Neutrophil (primary cell): ENCODE data around the gene SGMS1.

ENCODE experiments used
- H3K27ac ChIP-seq: fragments of 200-600 bp; sonication (generic); 2 replicates; pipeline ENCODE4 v1.5.1; 2016; ENCODE audit warnings: mild to moderate bottlenecking, moderate library complexity
- H3K27me3 ChIP-seq: fragments of 200-600 bp; sonication (generic); 2 replicates; pipeline ENCODE4 v1.6.0; 2016; ENCODE audit warnings: mild to moderate bottlenecking
- H3K36me3 ChIP-seq: fragments of 200-600 bp; sonication (generic); 2 replicates; pipeline ENCODE4 v1.5.1; 2017
- H3K4me1 ChIP-seq, 2 experiments: fragments of 200-600 bp in 1 of 2; sonication (generic) in 1 of 2; 1 replicate in 1 of 2; 2 replicates in 1 of 2; pipeline versions ENCODE4 v1.5.1 to v1.6.1; 2013 to 2016; ENCODE audit warnings: low read depth in 1 of 2, low read length in 1 of 2, mild to moderate bottlenecking in 1 of 2, moderate library complexity in 1 of 2; ENCODE audit not compliant: control insufficient read depth in 1 of 2, insufficient read depth in 1 of 2
- H3K4me3 ChIP-seq, 2 experiments: fragments of 200-600 bp in 1 of 2; sonication (generic) in 1 of 2; 1 replicate in 1 of 2; 2 replicates in 1 of 2; pipeline ENCODE4 v1.5.1; 2013 to 2016; ENCODE audit warnings: low read depth in 1 of 2, low read length in 1 of 2, mild to moderate bottlenecking in 1 of 2, moderate library complexity in 1 of 2
- H3K9me3 ChIP-seq: fragments of 200-600 bp; sonication (generic); 2 replicates; pipeline ENCODE4 v1.5.1; 2016
- TF ChIP-seq, protein P1 (sequence below): fragments of 200-600 bp; sonication (generic); IDR thresholded peaks from 2 replicates; pipeline ENCODE4 v1.5.1; 2016; ENCODE audit warnings: antibody characterized with exemption

Gene SGMS1

DNA sequence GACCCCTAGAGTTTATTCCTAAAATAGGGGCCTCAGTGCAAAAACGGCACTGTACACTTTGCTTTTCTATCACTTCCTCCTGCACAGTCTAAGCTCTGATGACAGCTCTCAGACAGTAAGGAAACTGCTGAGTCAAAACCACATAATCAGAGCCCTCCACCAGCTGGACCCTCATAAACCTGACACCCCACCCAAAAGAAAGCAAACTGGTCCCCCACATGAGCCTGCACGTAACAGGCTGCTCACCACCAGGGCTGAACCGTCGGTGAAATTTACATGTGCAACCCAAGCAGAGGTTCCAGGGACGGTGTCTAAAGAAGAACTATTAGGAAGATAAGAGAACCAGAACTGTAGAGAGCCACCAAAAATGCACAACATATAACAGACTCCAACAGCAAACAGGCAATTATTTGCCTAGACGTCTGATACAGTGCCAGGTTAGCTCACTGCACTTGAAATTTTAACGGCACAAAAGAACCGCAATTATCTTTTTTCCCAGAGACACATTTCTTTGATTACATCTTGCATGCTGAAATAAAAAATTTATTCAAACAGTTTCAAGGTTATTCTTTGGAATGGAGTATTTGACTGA, 19.6 kb downstream of the SGMS1 start:
- H3K27me3 ChIP-seq = peaks cover 16% of the 10 kb centered on the region
- H3K27ac ChIP-seq = no peak overlapping the region
- no peaks in the 10 kb centered on the region for H3K9me3 ChIP-seq
- TF ChIP-seq, protein P1, sequence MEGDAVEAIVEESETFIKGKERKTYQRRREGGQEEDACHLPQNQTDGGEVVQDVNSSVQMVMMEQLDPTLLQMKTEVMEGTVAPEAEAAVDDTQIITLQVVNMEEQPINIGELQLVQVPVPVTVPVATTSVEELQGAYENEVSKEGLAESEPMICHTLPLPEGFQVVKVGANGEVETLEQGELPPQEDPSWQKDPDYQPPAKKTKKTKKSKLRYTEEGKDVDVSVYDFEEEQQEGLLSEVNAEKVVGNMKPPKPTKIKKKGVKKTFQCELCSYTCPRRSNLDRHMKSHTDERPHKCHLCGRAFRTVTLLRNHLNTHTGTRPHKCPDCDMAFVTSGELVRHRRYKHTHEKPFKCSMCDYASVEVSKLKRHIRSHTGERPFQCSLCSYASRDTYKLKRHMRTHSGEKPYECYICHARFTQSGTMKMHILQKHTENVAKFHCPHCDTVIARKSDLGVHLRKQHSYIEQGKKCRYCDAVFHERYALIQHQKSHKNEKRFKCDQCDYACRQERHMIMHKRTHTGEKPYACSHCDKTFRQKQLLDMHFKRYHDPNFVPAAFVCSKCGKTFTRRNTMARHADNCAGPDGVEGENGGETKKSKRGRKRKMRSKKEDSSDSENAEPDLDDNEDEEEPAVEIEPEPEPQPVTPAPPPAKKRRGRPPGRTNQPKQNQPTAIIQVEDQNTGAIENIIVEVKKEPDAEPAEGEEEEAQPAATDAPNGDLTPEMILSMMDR = no peak
- no peaks in the 10 kb centered on the region for H3K36me3 ChIP-seq
- H3K4me3 ChIP-seq = no peak overlapping the region
- H3K4me1 ChIP-seq = peaks cover 0 to 14% of the 10 kb centered on the region in 2 experiments

DNA sequence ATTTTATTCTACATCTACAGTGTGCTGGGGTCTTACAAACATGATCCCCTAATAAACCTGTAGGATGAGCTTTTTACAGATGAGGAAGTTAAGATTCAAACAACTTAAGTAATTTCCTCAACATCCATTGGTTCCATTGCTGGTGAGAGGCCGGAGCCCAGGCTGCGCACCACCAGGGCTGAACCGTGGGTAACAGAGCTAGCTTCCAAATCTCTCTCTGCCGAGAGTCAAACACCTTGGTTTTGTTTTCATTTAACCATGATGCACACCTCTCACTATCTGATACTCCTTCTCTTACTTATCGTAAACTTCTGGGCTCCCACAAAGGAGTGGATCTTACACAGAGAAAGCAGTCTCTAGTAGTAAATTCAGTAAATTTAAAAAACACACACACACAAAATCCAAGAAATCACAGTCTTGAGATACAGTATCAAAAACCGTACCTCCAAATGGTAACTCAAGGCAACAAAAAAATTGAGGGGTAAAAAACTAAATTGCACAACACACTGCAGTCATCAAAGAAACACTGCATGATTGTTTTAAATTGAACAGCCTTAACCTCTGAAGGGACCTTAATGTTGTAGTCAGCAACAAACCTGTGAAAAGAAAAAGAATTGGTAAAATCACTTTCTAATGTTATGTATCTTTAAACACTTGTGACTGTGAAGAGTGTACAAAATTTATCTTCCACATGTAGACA, 20.5 kb downstream of the SGMS1 start:
- no peak overlapping the region for H3K27ac ChIP-seq
- H3K36me3 ChIP-seq = no peaks in the 10 kb centered on the region
- peaks cover 16% of the 10 kb centered on the region for H3K27me3 ChIP-seq
- H3K4me1 ChIP-seq = peaks cover 0 to 14% of the 10 kb centered on the region in 2 experiments
- TF ChIP-seq, protein P1 = no peak
- H3K4me3 ChIP-seq = no peak overlapping the region
- H3K9me3 ChIP-seq = no peaks in the 10 kb centered on the region

GRCh38 chr10:50601974-50602373, 21.8 kb downstream of the SGMS1 start:
- Histone ChIP-seq H3K9me3 (no peaks in the 10 kb centered on the region), H3K4me3 (no peak overlapping the region), H3K27me3 (peaks cover 16% of the 10 kb centered on the region), H3K27ac (no peak overlapping the region), H3K36me3 (no peaks in the 10 kb centered on the region), H3K4me1 (peaks cover 0 to 14% of the 10 kb centered on the region in 2 experiments)
- TF ChIP-seq, protein P1 = no peak

- H3K9me3 ChIP-seq = no peaks in the 10 kb centered on the region
- no peak overlapping the region for H3K27ac ChIP-seq
These were observed 22.8 kb downstream of the SGMS1 start for GRCh38 chr10:50600831-50601477.

GRCh38 chr10:50600286-50600685, 23.5 kb downstream of the SGMS1 start:
- H3K27me3 ChIP-seq = peaks cover 14% of the 10 kb centered on the region
- peaks cover 0 to 11% of the 10 kb centered on the region in 2 experiments for H3K4me1 ChIP-seq
- TF ChIP-seq, protein P1 = no peak
- no peak overlapping the region for H3K4me3 ChIP-seq
- H3K9me3 ChIP-seq = no peaks in the 10 kb centered on the region
- H3K27ac ChIP-seq = no peak overlapping the region
- H3K36me3 ChIP-seq = no peaks in the 10 kb centered on the region

More at GRCh38 chr10:50600831-50601477, 22.8 kb downstream of the SGMS1 start:
- Histone ChIP-seq H3K4me1 (peaks cover 0 to 14% of the 10 kb centered on the region in 2 experiments), H3K4me3 (no peak overlapping the region), H3K27me3 (peaks cover 16% of the 10 kb centered on the region), H3K36me3 (no peaks in the 10 kb centered on the region)
- TF ChIP-seq, protein P1 = no peak
